ENCODE data around the gene TXNRD2. TPM values are rescaled to one million over a fixed set of nuclear protein-coding genes. Genes with fewer than 3 reads are reported as not detected.
"Not testable (repeated sequence)": the region's sequence is repeated elsewhere in the genome, so short reads cannot be mapped to it uniquely, and the experiment has no call there.

Gene TXNRD2
- total RNA-seq, 1 experiment from 2014 or later: 25.8 TPM

- DNase-seq (ENCODE audit: low read depth, low spot score): no peak
Measured at GRCh38 chr22:19834599-19834998, 107.0 kb downstream of the TXNRD2 start.

DNA sequence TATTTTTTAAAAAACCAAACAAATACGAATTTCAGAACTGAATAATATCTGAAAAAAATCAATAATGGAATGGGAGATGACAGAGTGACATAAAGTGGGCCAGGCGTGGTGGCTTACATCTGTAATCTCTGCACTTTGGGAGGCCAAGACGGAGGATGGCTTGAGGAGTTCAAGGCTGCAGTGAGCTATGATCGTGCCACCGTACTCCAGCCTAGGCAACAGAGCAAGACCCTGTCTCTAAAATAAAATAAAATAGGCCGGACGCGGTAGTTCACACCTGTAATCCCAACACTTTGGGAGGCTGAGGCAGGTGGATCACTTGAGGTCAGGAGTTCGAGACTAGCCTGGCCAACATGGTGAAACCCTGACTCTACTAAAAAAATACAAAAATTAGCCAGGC, 108.3 kb downstream of the TXNRD2 start:
- in situ Hi-C loops (cut with HindIII; ENCODE audit: low pct_unique_long_range_greater_than_20kb, low sequenced_read_pairs): loop anchor here (10.0 kb wide), 1 partner anchor 79 kb away; no protein-coding TSS in a partner anchor
- not testable (repeated sequence) for DNase-seq (ENCODE audit: low read depth, low spot score)

More at GRCh38 chr22:19834599-19834998, 107.0 kb downstream of the TXNRD2 start:
- in situ Hi-C loops (cut with HindIII; ENCODE audit: low pct_unique_long_range_greater_than_20kb, low sequenced_read_pairs): loop anchor here (10.0 kb wide), 1 partner anchor 80 kb away; no protein-coding TSS in a partner anchor

- in situ Hi-C loops (cut with HindIII; ENCODE audit: low pct_unique_long_range_greater_than_20kb, low sequenced_read_pairs): loop anchor here (10.0 kb wide), 1 partner anchor 78 kb away; no protein-coding TSS in a partner anchor
- DNase-seq (ENCODE audit: low read depth, low spot score): no peak
Measured at GRCh38 chr22:19832476-19833108, 109.0 kb downstream of the TXNRD2 start.

- in situ Hi-C loops (cut with HindIII; ENCODE audit: low pct_unique_long_range_greater_than_20kb, low sequenced_read_pairs): loop anchor here (10.0 kb wide), 1 partner anchor 77 kb away; no protein-coding TSS in a partner anchor
- not testable (repeated sequence) for DNase-seq (ENCODE audit: low read depth, low spot score)
Measured at GRCh38 chr22:19831979-19832378, 109.6 kb downstream of the TXNRD2 start.

- no peak for DNase-seq (ENCODE audit: low read depth, low spot score)
- in situ Hi-C loops (cut with HindIII; ENCODE audit: low pct_unique_long_range_greater_than_20kb, low sequenced_read_pairs): loop anchor here (10.0 kb wide), 1 partner anchor 76 kb away; no protein-coding TSS in a partner anchor
Measured at GRCh38 chr22:19831016-19831415, 110.6 kb downstream of the TXNRD2 start.

- in situ Hi-C loops (cut with HindIII; ENCODE audit: low pct_unique_long_range_greater_than_20kb, low sequenced_read_pairs): no loop called here
- no peak for DNase-seq (ENCODE audit: low read depth, low spot score)
Measured at GRCh38 chr22:19828035-19828401, 113.6 kb downstream of the TXNRD2 start.

DNA sequence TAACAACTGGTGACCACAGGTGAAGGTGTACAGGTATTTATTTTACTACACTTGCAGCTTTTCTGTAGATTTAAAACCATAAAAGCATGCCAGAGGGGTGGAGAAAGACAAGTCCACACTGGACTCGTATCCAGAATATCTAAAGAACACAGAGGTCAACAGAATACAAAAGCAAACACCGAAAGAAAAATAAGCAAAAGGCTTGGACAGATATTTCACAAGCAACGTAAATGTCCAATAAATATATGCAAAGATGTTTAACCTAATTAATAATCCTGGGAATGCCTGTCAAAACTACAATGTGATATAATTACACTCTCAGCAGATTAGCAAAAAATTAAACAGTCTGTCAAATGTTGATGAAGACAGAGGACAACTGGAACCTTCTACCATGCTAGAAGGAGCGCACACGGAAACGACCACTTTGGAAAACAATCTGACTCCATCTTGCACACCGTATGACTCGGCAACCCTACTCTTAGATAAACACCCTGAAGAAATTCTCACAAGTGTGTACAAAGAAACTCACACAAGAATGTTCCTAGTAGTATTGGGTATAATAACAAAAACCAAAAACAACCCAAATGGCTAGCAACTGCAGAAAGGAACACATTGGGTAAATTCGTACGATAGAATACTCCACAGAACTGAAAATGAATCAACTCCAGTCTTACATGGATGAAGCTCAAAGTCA, 114.1 kb downstream of the TXNRD2 start:
- no peak for DNase-seq (ENCODE audit: low read depth, low spot score)
- in situ Hi-C loops (cut with HindIII; ENCODE audit: low pct_unique_long_range_greater_than_20kb, low sequenced_read_pairs): no loop called here

DNA sequence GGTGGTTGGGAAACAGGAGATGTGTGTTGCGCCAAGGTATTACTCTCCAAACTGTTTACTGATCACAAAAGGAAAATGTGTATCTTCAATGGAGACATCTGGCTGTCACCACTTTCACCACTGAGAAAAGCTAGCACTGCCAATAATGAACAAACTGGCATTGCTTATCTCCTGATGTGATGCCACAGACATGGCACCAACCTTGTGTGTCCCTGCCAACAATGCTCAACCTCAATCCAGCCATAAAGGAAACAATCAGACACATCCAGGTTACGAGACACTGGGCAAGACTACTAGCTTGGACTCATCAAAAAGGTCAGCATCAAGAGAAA, 115.0 kb downstream of the TXNRD2 start:
- no peak for DNase-seq (ENCODE audit: low read depth, low spot score)
- in situ Hi-C loops (cut with HindIII; ENCODE audit: low pct_unique_long_range_greater_than_20kb, low sequenced_read_pairs): no loop called here

GRCh38 chr22:19825904-19826618, 115.6 kb downstream of the TXNRD2 start:
- in situ Hi-C loops (cut with HindIII; ENCODE audit: low pct_unique_long_range_greater_than_20kb, low sequenced_read_pairs): no loop called here
- DNase-seq (ENCODE audit: low read depth, low spot score): no peak

Other genes starting within 250 kb of the TXNRD2 start
- 13.8 and 16.3 TPM in 2 replicates for gene SEPTIN5, start 227.3 kb downstream of the TXNRD2 start, total RNA-seq (2014; rRNA removed; shearing (Covaris generic))
- 1.5 and 1.6 TPM in 2 replicates for gene GP1BB, start 218.3 kb downstream of the TXNRD2 start, total RNA-seq (2014; rRNA removed; shearing (Covaris generic))
- 0.08 TPM in 1 of 2 replicates, not detected in the other for gene TBX1, start 181.0 kb downstream of the TXNRD2 start, total RNA-seq (2014; rRNA removed; shearing (Covaris generic))
- gene GNB1L, start 86.9 kb downstream of the TXNRD2 start, total RNA-seq (2014; rRNA removed; shearing (Covaris generic)): 6.2 and 8.7 TPM in 2 replicates
- 7.1 and 10.6 TPM in 2 replicates for gene RTL10, start 86.9 kb downstream of the TXNRD2 start, total RNA-seq (2014; rRNA removed; shearing (Covaris generic))
- 156 and 172 TPM in 2 replicates for gene COMT, start within 50 bp of the TXNRD2 start, total RNA-seq (2014; rRNA removed; shearing (Covaris generic))
- 4.9 and 5.4 TPM in 2 replicates for gene ARVCF, start 75.0 kb upstream of the TXNRD2 start, total RNA-seq (2014; rRNA removed; shearing (Covaris generic))
- 68.3 and 70.0 TPM in 2 replicates for gene TANGO2, start 79.3 kb upstream of the TXNRD2 start, total RNA-seq (2014; rRNA removed; shearing (Covaris generic))
- 12.4 and 18.2 TPM in 2 replicates for gene DGCR8, start 138.4 kb upstream of the TXNRD2 start, total RNA-seq (2014; rRNA removed; shearing (Covaris generic))
- gene RANBP1, start 174.3 kb upstream of the TXNRD2 start, total RNA-seq (2014; rRNA removed; shearing (Covaris generic)): 425 and 431 TPM in 2 replicates
- gene TRMT2A, start 175.4 kb upstream of the TXNRD2 start, total RNA-seq (2014; rRNA removed; shearing (Covaris generic)): 66.1 and 67.3 TPM in 2 replicates
- 7.7 and 7.8 TPM in 2 replicates for gene ZDHHC8, start 190.0 kb upstream of the TXNRD2 start, total RNA-seq (2014; rRNA removed; shearing (Covaris generic))
- not detected in 2 replicates for gene CCDC188, start 209.2 kb upstream of the TXNRD2 start, total RNA-seq (2014; rRNA removed; shearing (Covaris generic))

Data from SK-MEL-5 (cell line).